ENCODE measurements around the gene CPTP. TPM values are rescaled to one million over a fixed set of nuclear protein-coding genes. Genes with fewer than 3 reads are reported as not detected.

CPTP gene
- total RNA-seq, 1 donor from 2014 or later, result 17.5 TPM

GRCh38 chr1:1353389-1354151 lies 29.0 kb downstream of the CPTP start:
- H3K27me3 Mint-ChIP-seq, result peaks cover 17% of the 10 kb centered on the region
- no peak for DNase-seq (ENCODE audit: low spot score, unreplicated experiment)
- H3K27ac Mint-ChIP-seq, result no peak overlapping the region
- no peaks in the 10 kb centered on the region for H3K9me3 Mint-ChIP-seq (ENCODE audit: low read depth)
- H3K4me3 Mint-ChIP-seq (ENCODE audit: low read depth), result no peak overlapping the region
- H3K36me3 Mint-ChIP-seq (ENCODE audit: insufficient read depth), result no peaks in the 10 kb centered on the region
- TF ChIP-seq, protein P1, sequence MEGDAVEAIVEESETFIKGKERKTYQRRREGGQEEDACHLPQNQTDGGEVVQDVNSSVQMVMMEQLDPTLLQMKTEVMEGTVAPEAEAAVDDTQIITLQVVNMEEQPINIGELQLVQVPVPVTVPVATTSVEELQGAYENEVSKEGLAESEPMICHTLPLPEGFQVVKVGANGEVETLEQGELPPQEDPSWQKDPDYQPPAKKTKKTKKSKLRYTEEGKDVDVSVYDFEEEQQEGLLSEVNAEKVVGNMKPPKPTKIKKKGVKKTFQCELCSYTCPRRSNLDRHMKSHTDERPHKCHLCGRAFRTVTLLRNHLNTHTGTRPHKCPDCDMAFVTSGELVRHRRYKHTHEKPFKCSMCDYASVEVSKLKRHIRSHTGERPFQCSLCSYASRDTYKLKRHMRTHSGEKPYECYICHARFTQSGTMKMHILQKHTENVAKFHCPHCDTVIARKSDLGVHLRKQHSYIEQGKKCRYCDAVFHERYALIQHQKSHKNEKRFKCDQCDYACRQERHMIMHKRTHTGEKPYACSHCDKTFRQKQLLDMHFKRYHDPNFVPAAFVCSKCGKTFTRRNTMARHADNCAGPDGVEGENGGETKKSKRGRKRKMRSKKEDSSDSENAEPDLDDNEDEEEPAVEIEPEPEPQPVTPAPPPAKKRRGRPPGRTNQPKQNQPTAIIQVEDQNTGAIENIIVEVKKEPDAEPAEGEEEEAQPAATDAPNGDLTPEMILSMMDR (IDR thresholded peaks at IDR 0.05; ENCODE audit: unreplicated experiment), result no peak
- H3K4me1 Mint-ChIP-seq (ENCODE audit: low read depth), result peaks cover 9% of the 10 kb centered on the region

- Mint-ChIP-seq H3K4me3 (ENCODE audit: low read depth) (peak overlapping the region; percentile 31), H3K4me1 (ENCODE audit: low read depth) (peaks cover 12% of the 10 kb centered on the region), H3K9me3 (ENCODE audit: low read depth) (no peaks in the 10 kb centered on the region), H3K27me3 (peaks cover 17% of the 10 kb centered on the region), H3K36me3 (ENCODE audit: insufficient read depth) (no peaks in the 10 kb centered on the region), H3K27ac (peak overlapping the region; percentile 58)
- TF ChIP-seq, protein P1 (IDR thresholded peaks at IDR 0.05; ENCODE audit: unreplicated experiment), result no peak
- DNase-seq (ENCODE audit: low spot score, unreplicated experiment), result no peak
Observed at GRCh38 chr1:1354271-1355247, 30.0 kb downstream of the CPTP start.

DNA sequence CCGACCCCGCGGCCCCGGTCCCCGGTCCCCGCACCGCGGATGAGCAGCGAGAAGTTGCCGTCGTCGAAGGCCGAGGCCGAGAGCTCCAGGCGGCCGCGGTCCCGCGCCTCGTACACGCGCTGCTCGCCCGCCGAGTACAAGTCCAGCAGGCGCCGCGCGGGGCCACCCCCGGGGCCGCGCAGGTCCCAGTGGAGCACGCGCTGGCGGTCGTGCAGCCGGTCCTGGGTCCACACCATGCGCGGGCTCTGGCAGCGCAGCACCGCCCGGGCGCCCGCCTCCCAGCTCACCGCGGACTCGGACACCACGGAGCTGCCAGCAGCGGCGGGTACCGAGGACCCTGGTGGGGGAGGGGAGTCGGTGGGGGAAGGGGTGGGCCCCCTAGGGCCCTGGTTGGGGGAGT lies 30.8 kb downstream of the CPTP start:
- TF ChIP-seq, protein P1 (IDR thresholded peaks at IDR 0.05; ENCODE audit: unreplicated experiment), result no peak
- Mint-ChIP-seq H3K4me3 (ENCODE audit: low read depth) (no peak overlapping the region), H3K36me3 (ENCODE audit: insufficient read depth) (no peaks in the 10 kb centered on the region), H3K27me3 (peaks cover 17% of the 10 kb centered on the region), H3K27ac (no peak overlapping the region), H3K9me3 (ENCODE audit: low read depth) (no peaks in the 10 kb centered on the region), H3K4me1 (ENCODE audit: low read depth) (peaks cover 12% of the 10 kb centered on the region)
- no peak for DNase-seq (ENCODE audit: low spot score, unreplicated experiment)

DNA sequence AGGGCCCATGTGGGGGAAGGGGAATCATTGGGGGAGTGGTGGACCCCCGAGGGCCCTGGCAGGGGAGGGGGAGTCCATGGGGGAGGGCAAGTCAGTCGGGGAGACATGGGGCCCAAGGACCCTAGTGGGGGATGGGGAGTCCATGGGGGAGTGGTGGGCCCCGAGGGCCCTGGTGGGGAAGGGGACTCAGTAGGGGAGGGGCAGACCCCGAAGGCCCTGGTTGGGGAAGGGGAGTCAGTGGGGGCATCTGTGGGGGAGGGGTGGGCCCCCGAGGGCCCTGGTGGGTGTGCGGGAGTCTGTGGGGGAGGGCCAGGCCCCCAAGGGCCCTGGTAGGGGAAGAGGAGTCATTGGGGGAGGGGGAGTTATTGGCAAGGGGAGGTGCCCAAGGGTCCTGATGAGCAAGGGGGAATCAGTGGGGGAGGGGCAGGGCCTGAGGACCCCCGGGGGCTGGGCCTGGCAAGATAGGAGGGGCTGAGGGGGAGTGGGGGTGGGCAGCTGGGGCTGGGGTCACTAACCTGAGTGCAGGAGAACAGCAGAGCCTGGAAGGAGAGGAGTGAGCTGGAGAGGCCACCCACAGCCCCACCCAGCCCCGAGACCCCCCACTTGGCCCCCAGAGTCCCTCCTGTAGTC lies 31.7 kb downstream of the CPTP start:
- Mint-ChIP-seq H3K9me3 (ENCODE audit: low read depth) (no peaks in the 10 kb centered on the region), H3K27me3 (peaks cover 22% of the 10 kb centered on the region), H3K4me1 (ENCODE audit: low read depth) (peaks cover 14% of the 10 kb centered on the region), H3K27ac (no peak overlapping the region), H3K4me3 (ENCODE audit: low read depth) (no peak overlapping the region), H3K36me3 (ENCODE audit: insufficient read depth) (no peaks in the 10 kb centered on the region)
- TF ChIP-seq, protein P1 (IDR thresholded peaks at IDR 0.05; ENCODE audit: unreplicated experiment), result no peak
- DNase-seq (ENCODE audit: low spot score, unreplicated experiment), result no peak

All from progenitor cell of endocrine pancreas (in vitro differentiated cells).